ENCODE measurements around the gene STUM.
"Not testable (repeated sequence)": the region's sequence is repeated elsewhere in the genome, so short reads cannot be mapped to it uniquely, and the experiment has no call there.

The STUM gene

DNA sequence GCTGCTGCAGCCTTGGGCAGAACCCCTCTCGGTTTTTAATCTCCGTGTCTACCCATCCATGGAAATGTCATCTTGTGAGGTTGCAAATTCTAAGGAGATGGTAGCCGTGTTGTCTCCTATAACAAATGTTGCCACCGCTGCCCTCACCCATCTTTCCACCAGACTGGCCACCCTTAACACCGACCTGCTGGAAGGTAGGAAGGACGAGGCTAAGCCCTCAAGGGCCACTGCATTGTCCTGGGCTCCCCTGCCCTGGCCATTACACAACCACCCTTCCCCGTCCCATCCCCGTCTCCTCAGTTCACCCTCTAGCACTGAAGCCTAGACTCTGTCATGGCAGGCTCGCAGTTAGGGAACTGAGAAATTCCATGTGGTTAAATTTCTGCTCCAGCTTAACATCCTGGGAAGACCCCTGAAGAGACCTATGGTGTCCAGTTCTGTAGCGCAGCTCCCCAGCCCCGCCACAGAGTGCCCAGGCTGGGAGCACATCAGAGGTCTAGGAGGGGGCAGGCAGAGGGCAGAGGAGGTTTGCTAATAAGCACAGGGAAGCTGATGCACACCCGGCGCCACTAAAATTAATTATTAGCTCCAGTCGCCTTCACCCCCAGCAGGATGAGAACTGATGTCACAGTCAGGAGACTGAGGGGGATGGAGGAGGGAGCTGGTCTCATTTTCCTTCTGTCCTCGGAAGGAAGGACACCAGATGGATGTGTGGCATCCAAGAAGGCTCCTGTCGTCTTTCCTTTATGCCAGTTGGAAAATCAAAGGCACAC, 38.3 kb downstream of the STUM start:
- no peaks in the 10 kb centered on the region for H3K36me3 ChIP-seq
- no peak overlapping the region for H3K27ac ChIP-seq
- H3K9ac ChIP-seq = no peak overlapping the region
- no peak overlapping the region for H3K4me3 ChIP-seq
- no peak for TF ChIP-seq Cebpa-rat (IDR thresholded peaks at IDR 0.05)
- H3K4me2 ChIP-seq = no peak overlapping the region
- peaks cover 7% of the 10 kb centered on the region for H3K4me1 ChIP-seq
- no peaks in the 10 kb centered on the region for H3K9me3 ChIP-seq
- no peaks in the 10 kb centered on the region for H3K27me3 ChIP-seq
- no peaks in the 10 kb centered on the region for H4K20me1 ChIP-seq

DNA sequence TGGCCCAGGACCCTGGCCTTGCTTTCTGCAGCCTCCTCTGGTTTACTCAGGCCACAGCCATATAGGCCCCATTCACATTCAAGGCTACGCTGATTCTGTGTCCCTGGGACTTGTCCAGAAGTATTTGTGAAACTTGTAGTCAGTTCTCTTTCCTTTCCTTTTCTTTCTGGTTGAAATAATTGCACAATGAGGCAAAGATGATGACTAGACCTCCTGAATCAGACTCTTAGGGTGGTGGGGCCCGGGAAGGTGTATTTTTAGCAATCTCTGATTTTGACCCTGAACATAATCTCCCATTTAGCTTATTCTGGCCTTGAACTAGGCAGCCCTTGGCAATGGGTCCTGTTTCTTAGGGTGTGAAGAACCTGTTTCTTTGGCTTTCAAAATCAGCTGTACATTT, 39.9 kb downstream of the STUM start:
- no peaks in the 10 kb centered on the region for H3K9me3 ChIP-seq
- no peak overlapping the region for H3K4me3 ChIP-seq
- H3K27me3 ChIP-seq = no peaks in the 10 kb centered on the region
- H3K27ac ChIP-seq = no peak overlapping the region
- H3K36me3 ChIP-seq = no peaks in the 10 kb centered on the region
- H3K9ac ChIP-seq = no peak overlapping the region
- no peak overlapping the region for H3K4me2 ChIP-seq
- H3K4me1 ChIP-seq = peaks cover 7% of the 10 kb centered on the region
- H4K20me1 ChIP-seq = no peaks in the 10 kb centered on the region
- TF ChIP-seq Cebpa-rat (IDR thresholded peaks at IDR 0.05) = no peak

DNA sequence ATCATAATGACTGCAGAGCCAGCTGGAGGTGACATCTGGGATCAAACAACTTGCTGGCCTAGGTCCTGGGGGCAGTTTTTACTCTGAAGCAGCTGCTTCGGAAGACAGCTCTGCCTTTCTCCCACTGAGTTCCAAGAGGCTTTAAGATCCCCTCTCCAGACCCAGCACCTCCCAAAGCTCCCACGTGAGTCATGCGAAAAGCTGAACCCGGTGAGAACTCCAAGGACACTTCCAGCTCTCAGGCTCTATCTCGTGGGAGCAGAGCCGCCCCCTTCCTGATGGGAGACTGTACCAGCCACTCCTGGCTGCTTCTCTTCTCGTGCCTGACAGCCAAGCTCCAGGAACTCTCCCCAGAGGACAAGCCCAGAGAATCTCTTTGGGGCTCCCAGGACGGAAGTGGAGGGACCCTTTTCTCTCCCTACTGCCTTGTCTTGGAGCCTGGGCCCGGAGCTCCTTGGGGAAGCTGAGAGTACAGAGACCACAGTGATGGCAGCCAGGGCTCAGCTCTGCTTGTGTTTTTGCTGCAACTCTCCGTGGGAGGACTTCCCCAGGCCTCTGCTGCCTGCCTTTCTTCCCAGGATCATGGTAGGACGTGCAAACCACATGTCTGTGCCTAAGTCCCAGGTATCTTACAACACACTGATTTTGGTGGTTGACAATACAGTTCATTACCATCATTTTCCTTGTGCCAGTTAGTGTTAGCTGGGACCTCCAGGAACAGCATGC, 40.6 kb downstream of the STUM start:
- H3K27ac ChIP-seq = no peak overlapping the region
- no peaks in the 10 kb centered on the region for H4K20me1 ChIP-seq
- H3K9me3 ChIP-seq = no peaks in the 10 kb centered on the region
- no peak overlapping the region for H3K9ac ChIP-seq
- no peaks in the 10 kb centered on the region for H3K36me3 ChIP-seq
- H3K4me1 ChIP-seq = peaks cover 4% of the 10 kb centered on the region
- no peak overlapping the region for H3K4me3 ChIP-seq
- H3K4me2 ChIP-seq = no peak overlapping the region
- no peaks in the 10 kb centered on the region for H3K27me3 ChIP-seq
- no peak for TF ChIP-seq Cebpa-rat (IDR thresholded peaks at IDR 0.05)

DNA sequence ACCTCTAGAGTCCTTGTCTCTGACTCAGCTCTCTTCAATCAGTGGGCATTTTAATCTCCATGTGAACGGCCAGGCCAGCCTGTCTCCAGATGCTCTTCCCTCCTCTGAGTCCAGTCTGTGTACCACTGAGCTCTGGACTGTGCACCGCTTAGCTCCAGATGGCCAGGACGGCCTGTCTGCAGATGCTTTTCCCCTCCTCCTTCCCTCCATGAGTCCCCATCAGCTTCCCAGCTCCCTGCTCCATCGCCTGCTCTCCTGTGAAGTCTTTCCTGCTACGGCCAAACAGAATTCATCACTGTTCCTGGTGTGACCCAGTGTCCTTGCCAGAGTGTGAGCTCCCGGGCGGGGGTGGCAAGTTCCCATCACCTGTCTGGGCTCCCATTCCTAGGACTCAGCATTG, 42.0 kb downstream of the STUM start:
- H3K4me3 ChIP-seq = no peak overlapping the region
- no peaks in the 10 kb centered on the region for H3K27me3 ChIP-seq
- no peaks in the 10 kb centered on the region for H3K36me3 ChIP-seq
- H3K9me3 ChIP-seq = no peaks in the 10 kb centered on the region
- H3K9ac ChIP-seq = no peak overlapping the region
- no peak overlapping the region for H3K27ac ChIP-seq
- H3K4me2 ChIP-seq = no peak overlapping the region
- no peaks in the 10 kb centered on the region for H3K4me1 ChIP-seq
- no peaks in the 10 kb centered on the region for H4K20me1 ChIP-seq
- no peak for TF ChIP-seq Cebpa-rat (IDR thresholded peaks at IDR 0.05)

DNA sequence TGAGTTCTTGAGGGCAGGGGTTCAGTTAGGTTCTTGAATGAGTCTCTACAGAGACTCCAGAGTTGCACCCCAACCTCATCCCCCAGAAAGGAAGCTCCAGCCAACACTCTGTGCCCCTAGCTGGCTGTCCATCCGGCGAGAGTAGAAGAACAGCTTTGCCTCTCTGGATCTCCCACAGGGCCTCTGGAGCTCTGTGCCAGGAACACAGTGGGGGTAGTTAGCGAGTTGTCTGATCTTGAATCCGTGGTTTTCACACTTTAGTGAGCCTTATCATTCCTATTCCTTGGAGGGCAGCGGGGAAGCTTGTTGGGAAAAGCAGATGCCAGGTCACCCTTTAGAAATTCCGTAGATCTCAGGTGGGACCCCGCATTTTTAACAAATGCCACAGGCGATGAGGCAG, 45.0 kb downstream of the STUM start:
- Histone ChIP-seq H3K4me1 (peaks cover 12% of the 10 kb centered on the region), H3K4me3 (no peak overlapping the region), H3K9me3 (no peaks in the 10 kb centered on the region), H3K27ac (no peak overlapping the region), H4K20me1 (no peaks in the 10 kb centered on the region), H3K36me3 (no peaks in the 10 kb centered on the region), H3K4me2 (no peak overlapping the region), H3K27me3 (no peaks in the 10 kb centered on the region), H3K9ac (no peak overlapping the region)
- no peak for TF ChIP-seq Cebpa-rat (IDR thresholded peaks at IDR 0.05)

DNA sequence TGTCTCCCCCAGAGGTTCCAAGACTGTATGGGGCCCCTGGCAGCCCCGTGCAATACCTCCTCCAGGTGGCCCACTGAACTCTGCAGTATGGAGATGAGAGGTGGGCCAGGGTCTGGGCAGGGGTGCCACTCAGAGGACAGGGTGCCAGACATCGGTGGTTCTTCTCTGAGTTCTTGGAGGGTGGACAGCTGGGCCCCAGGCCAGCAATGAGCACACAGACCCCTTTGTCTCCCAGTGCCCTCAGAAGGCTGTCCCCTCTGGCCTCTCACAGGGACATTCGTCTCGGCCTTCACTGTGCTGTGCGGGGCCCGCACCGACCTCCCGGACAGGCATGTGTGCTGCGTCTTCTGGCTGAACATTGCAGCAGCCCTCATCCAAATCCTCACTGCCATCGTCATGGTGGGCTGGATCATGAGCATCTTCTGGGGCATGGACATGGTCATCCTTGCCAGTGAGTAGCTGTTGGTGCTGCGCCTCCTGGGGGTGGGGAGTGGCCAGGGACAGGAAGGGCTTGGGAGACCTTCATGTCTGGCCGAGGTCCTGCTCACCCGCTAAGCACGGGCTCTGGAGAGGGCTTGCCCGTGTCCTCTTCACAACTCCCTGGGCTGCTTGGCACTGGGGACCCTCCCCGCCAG, 48.1 kb downstream of the STUM start:
- no peaks in the 10 kb centered on the region for H3K36me3 ChIP-seq
- no peak overlapping the region for H3K27ac ChIP-seq
- no peaks in the 10 kb centered on the region for H4K20me1 ChIP-seq
- H3K9me3 ChIP-seq = no peaks in the 10 kb centered on the region
- H3K4me1 ChIP-seq = peaks cover 12% of the 10 kb centered on the region
- H3K27me3 ChIP-seq = no peaks in the 10 kb centered on the region
- H3K4me2 ChIP-seq = no peak overlapping the region
- H3K4me3 ChIP-seq = no peak overlapping the region
- no peak overlapping the region for H3K9ac ChIP-seq
- no peak for TF ChIP-seq Cebpa-rat (IDR thresholded peaks at IDR 0.05)

DNA sequence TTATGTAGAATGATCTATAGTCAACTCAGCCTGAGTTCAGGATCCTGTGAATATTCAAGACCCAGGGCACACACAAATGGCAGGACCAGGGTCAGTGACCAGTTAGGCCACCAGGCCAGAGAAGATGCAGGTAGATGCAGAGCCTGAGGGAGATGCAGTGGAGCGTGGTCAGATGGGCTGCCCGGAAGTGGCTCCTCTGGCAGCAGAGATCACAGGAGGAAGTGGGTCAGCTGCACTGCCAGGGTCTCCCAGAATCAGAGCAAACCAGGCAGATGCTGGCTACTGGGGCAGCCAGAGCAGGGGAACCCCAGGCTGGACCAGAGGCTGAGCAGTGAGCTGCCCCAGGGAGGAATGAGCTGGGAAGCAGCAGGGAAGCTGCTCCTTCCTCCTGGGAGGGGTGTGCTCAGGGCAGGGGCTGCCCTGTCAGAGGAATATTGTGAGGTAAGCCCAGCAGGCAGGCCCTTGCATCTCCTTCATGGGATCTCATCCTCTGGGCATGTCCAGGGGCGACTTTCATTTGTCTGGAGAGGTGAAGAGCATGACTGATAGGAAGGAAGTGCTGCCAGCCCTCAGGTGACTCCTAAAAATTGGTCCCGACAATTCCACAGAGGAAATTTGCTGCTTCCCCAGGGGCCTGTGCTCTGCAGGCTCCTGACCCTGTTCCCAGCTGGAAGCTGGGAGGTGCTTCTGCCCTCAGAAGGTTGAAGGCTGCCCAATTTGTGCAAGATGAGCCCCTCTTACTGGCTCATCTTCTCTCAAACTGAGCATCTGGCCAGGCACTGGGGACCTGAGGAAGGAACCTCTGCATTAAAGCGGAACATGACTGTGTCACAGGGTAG, 49.3 kb downstream of the STUM start:
- H3K4me3 ChIP-seq = no peak overlapping the region
- H3K27me3 ChIP-seq = no peaks in the 10 kb centered on the region
- peaks cover 22% of the 10 kb centered on the region for H3K4me1 ChIP-seq
- H3K4me2 ChIP-seq = peak overlapping the region; percentile 33
- H3K9me3 ChIP-seq = no peaks in the 10 kb centered on the region
- TF ChIP-seq Cebpa-rat (IDR thresholded peaks at IDR 0.05) = no peak
- no peaks in the 10 kb centered on the region for H4K20me1 ChIP-seq
- no peak overlapping the region for H3K9ac ChIP-seq
- H3K36me3 ChIP-seq = no peaks in the 10 kb centered on the region
- no peak overlapping the region for H3K27ac ChIP-seq

DNA sequence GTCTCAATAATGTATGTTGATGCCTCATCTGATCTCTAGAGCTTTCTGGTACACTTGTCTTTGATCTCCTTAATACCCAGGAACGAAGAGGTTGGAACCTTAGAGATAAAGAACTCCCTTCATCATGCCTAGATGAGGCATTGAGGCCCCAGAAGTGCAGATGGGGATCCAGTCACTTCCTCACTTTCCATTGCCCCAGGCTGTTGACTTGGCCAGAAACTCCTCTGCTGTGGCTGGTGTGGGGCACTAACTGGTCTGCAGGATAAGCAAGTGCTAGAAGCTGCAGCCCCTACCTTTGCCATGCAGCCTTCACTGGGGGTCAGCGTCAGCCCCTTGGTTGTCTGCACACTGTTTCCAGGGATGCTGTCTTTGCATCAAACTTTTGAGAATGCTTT, 49.9 kb downstream of the STUM start:
- Histone ChIP-seq H3K9me3 (no peaks in the 10 kb centered on the region), H3K4me1 (peaks cover 28% of the 10 kb centered on the region), H3K4me2 (0 out of 2 replicates have a peak overlapping the region, but pooled peaks have one; percentile 33), H3K9ac (no peak overlapping the region), H3K36me3 (no peaks in the 10 kb centered on the region), H3K27me3 (no peaks in the 10 kb centered on the region), H3K27ac (no peak overlapping the region), H4K20me1 (no peaks in the 10 kb centered on the region), H3K4me3 (no peak overlapping the region)
- no peak for TF ChIP-seq Cebpa-rat (IDR thresholded peaks at IDR 0.05)

DNA sequence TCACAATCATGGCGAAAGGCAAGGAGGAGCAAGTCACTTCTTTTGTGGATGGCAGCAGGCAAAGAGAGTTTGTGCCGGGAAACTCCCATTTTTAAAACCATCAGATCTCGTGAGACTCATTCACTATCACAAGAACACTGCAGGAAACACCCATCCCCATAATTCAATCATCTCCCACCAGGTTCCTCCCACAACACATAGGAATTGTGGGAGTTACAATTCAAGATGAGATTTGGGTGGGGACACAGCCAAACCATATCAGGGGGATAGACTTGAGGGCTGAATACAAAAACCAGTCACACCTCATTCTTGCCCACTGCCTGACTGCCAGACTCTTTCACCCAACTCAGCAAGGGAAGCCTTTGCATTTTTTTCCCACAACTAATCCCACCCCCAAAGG, 50.4 kb downstream of the STUM start:
- H3K27me3 ChIP-seq, H4K20me1 ChIP-seq: not testable (repeated sequence)

More for the DNA sequence above, 50.4 kb downstream of the STUM start:
- H3K4me2 ChIP-seq, H3K36me3 ChIP-seq, H3K4me3 ChIP-seq, H3K27ac ChIP-seq, H3K9ac ChIP-seq, H3K9me3 ChIP-seq: not testable (repeated sequence)
- peaks cover 33% of the 10 kb centered on the region for H3K4me1 ChIP-seq

All from BLaER1 (cell line).